GM04504 (cell line): Measurements from ENCODE around the gene LRFN4.

ENCODE experiments used
- DNase-seq: peaks from one replicate; pipeline ENCODE4 v3.0.0-alpha.2; 2012; ENCODE audit warnings: low read depth

Gene LRFN4

DNA sequence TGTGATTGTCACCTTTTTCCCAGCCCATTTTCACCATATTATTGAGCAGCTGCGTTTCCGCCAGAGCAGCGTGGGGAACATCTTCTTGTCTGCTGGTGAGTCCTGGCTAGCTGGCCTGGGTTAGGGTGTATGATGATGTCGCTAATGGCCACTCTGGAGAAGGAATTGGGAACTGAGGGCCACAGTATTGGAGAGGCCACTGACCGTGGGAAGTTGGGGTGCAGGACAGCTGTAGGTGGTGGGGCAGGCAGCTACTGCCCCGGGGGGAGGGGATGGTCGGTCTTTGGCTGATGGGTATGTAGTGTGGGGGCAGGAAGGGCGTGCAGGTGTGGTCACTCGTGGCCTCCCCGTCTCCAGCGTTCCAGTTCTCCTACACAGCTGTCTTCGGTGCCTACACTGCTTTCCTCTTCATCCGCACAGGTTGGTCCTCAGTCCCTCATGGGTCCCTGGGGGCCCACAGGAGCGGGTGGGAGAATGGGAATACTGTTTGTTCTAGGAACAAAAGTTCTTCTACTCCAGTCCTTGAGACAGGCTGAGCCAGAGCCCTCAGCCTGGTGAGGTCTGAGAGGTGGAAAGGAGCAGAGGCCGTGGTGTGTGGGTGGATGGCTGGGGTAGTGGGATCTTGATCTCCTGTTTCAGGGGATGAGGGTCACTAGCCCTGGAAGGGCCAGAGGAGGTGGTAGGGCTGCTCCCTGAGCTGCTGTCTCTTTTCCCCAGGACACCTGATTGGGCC, 11.6 kb upstream of the LRFN4 start:
- no peak for DNase-seq

DNA sequence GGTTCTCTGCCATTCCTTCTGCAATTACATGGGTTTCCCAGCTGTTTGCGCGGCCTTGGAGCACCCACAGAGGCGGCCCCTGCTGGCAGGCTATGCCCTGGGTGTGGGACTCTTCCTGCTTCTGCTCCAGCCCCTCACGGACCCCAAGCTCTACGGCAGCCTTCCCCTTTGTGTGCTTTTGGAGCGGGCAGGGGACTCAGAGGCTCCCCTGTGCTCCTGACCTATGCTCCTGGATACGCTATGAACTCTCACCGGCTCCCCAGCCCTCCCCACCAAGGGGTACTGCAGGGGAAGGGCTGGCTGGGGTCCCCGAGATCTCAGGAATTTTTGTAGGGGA, 11.0 kb upstream of the LRFN4 start:
- DNase-seq = no peak

DNA sequence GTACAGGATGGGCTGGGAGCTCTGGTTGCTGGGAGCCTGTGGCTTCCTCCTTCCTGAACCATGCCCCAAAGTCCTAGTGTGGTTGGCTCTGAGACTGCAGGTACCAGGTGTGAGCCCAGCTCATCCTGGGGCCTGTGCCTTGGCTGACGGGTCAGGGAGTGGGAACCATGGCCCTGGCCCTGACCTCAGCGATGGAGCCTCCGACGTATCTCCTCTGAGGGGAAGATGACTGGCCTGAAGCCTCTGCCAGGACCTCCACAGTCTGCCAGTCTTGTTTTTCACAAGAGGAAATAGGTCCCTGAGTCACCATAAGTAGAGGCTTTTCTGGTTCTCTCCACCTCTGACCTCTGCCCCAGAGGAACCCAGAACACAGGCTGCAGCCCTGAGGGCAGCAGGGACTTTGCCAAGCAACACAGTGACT, 10.2 kb upstream of the LRFN4 start:
- no peak for DNase-seq

DNA sequence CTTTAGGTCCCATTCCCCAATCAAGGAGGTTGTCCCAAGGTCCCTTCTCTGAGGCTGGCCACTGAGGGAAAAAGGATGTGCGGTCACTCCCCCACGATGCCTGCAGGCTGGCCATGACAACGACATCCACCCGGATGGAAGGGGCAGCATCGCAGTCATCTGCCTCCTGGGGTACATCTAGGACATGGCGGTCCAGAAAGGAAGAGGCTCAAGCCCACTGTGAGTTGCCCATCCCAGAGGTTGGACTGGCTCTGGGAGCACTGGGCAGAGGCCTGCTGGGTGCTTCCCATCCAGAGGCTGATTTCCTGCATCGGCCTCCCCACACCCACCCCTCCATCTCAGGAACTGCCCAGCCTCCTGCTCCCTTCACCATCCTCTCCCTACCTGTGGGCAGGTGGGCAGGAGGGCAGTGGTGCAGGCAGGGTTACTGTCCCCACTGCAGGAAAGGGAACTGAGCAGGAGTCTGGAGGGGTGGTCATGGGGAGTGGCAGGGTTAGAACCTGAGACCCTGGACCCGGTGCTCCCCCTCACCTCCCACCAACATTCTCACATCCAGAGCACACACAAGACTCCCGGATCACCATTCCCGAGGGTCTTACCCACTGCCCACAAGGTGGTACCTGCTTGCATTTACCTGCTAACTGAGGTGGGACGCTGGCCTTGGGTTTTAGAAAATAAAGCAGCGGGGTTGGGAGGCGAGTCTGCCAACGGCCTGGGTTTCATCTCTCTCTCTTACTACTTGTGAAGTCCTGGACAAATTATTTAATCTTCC, 9.2 kb upstream of the LRFN4 start:
- no peak for DNase-seq

DNA sequence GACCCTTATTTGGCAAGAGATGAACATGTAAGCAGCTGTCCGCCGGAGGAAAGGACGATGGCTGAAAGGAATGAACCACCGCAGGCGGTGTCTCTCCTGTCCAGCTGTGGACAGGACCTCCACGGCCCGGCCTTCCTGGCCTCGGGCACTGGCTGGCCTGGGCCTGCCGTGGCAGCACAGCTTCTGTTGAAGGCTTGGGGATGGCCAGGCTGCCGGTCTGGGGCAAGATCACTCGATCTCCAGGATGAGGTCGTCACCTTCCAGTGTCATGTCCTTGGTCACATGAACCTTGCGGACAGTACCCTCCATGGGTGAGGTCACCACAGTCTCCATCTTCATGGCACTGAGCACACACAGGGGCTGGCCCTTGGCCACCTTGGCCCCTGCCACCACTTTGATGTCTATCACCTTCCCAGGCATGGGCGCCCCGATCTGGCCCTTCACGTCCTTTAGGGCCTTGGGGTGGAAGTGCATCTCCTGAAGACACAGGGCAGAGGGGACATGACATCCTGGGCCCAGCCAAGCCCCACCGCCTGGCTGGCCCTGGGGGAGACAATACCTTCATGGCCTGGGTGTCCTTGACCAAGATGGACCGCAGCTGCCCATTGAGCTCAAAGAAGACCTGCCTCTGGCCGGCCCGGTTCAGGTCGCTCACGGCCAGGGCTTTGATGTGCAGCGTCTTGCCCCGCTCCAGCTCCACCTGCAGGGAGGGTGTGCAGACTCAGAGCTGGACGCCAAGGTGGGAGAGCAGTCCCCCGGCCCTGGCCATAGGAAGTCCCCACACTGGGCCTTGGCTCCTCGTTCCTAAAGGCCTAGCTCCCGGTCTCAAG, 8.0 kb upstream of the LRFN4 start:
- no peak for DNase-seq

DNA sequence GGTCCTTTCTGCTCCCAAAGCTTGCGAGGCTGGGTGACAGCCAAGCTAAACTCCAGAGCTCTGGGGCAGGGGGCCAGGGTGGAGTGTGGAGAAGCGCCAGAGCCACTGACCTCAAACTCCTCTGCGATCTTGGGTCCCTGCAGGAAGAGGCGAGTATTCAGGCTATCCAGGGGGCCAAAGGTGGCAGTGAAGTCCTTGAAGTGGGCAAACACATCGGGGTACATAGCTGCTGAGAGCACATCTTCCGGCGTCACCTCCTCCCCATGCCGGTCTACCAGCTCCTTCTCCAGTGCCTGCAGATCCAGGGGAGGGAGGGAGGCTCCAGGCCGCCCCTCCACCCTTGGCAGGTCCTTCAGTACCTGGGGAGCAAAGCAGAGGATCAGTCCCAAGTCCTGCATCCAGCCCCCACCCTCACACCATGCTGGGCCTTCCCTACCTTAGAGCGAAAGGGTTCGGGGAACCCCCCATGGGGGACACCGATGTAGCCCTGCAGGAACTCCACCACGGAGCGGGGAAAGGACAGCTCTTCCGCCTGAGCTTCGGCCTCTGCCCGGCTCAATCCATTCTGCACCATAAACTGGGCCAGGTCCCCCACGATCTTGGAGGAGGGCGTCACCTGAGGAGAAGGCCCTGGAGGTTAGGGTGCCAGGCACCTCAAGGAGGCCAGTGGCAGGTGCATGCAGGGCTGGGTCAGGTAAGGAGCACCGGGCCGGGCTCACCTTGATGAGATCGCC, 7.2 kb upstream of the LRFN4 start:
- DNase-seq = no peak

DNA sequence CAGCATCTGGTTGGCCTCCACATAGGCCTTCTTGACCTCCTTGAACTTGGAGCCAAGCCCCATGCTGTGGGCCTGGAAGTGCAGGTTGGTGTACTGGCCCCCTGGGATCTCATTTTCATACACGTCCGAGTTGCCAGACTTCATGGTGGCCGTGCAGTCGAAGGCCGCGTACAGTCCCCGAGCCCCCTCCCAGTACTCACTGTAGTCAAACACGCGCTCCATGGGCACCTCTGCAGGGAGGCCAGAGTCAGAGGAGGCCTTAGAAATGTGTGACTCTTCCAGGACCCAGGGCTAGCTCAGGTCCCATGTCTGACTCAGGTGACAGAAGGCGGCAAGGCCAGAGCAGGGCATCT, 6.7 kb upstream of the LRFN4 start:
- DNase-seq = no peak

DNA sequence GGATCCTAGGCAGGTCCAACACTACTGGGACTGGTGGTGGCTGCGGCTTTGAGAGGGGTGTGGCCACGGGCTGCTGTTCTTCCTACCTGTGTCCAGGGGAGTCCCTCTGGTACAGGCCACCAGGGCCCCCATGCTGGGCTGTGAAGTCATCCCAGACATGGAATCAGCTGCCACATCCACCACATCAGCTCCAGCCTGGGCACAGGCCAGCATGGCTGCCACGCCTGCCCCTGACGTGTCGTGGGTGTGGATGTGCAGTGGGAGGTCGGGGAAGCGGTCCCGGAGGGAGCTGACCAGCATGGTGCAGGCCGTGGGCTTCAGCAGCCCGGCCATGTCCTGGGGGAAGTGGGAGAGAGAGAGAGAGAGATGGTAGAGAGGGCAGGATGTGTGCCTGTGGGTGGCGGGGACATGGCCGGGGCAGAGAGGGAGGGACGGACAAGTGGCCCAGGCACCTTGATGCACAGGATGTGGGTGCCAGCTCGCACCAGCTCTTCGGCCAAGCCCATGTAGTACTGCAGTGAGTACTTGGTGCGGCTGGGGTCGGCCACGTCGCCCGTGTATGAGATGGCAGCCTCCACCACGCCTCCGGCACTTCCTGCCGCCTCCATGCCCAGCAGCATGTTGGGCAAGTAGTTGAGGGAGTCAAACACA, 6.2 kb upstream of the LRFN4 start:
- DNase-seq = no peak

DNA sequence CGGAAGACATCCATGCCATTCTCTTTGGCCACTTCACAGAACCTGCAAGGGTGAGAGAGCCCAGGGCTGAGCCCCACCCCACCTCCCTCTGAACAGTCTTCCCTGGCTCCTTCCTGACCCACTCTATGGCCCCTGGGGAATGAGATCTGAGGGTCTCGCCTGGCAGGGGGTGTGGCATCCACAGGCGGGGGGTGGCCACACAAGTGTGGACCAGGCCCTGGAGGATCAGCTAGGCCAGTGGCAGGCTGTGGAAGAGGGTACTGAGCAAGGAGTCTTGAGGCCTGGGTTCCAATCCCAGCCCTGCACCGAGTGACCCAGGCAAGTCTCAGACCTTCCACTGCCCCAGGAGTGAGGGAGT, 5.6 kb upstream of the LRFN4 start:
- DNase-seq = no peak

DNA sequence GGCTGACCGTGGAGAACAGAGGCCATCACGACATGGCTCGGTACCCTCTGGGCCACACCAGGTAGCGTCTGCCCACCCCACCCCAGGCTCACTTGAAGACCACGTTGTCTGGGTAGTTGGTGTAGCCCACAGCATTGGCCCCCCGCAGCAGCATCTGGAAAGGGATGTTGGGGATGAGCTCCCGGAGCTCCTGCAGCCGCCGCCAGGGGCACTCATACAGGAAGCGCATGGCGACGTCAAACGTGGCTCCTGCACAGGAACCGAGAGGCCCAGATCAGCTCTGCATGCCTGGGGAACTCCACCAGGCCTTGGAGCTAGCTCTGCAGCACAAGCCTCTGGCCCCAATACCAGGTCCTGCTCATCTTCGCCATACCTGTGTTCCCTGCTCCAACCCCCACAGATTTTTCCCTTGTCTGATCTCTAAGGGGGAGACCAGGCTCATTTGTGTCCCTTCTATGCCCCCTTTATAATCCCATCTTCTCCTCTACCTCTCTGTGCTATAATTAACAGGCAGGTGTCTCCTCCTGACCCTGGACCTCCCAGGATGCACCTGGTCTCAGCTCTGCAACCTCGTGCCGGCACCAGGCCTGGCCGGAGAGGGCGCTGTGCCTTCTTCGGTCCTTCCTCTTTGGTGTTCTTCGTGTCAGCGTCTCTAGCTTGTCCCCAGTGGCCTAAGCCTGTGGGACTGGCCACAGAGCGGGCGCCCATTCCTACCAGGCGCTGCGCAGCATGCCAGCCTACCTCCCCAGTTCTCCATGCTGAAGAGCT, 5.0 kb upstream of the LRFN4 start:
- no peak for DNase-seq

DNA sequence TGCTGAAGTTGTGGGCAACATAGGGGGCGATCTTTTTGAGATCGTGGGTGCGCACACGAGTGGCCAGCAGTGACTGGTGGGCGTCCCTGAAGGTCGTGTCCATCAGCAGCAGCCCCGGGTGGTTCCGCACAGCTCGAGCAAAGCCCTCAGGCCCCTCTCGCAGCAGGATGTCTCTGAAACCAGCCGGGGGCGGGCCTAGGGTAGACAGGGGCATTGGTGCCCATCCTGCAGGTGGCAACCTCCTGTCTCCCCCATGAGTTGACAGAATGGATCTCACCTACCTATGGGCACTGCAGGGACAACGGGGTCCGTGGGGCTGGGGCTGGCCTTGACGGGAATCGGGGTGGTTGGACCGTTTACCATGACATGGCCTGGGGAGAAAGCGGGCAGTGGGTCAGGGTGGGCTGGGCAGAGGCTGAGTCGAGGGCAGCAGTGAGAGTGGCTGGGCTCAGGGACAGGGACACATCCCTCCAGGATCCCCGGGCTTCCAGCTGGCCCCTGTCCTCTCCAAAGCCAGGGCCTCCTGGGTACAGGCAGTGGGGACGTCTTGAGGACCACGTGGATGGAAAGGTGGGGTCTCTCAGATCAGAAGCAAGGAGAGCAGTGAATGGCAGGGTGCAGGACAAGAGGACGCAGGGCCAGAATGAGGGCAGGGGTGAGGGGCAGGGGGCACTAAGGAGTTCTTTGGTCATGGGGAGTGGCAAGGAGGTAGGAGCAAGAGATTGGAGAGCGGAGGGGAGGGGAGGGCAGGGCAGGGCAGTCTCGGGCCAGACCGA, 4.2 kb upstream of the LRFN4 start:
- no peak for DNase-seq

DNA sequence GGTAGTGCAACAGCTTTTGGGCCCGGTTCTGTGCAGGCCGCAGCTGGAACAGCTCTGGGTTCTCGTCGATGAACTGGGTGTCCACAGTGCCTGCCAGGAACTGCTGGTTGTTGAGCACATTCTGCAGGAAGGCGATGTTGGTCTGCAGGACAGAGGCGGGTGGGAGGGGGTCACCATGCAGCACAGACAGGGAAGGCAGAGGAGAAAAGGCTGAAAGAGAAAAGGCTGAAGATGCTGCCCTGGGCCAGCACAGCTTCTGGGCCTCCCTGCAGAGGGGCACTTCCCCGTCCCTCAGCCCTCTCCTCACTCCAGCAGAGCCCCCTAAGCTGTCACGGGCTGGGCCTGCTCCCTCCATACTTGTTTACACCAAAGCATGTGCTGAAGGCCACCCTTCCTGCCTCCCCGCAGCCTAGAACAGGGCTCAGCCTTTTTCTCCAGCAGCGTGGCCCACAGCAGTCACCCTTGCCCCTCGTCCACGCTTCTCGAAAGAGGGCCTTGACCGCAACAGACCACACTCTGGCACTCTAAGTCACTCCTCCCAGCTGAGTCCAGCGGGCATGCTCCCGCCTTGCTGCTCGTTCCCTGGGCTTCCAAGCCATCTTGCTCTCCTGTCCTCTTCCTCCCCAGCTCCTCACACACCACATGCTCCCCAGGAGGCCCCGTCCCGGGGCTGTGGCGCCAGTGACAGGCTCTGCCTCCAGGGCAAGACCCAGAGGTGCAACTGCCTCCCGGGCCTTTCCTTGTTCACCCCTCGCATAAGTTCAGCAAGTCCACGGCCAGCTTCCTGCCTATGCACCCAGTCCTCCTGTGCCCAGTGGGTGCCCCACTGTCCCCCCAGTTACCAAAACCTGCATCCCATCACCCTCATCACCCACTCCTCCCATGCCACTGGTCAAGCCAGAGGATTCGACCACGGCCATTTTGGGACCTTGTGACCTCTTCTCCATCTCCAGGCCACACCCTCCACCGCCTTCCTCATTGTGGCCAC, 3.3 kb upstream of the LRFN4 start:
- no peak for DNase-seq

DNA sequence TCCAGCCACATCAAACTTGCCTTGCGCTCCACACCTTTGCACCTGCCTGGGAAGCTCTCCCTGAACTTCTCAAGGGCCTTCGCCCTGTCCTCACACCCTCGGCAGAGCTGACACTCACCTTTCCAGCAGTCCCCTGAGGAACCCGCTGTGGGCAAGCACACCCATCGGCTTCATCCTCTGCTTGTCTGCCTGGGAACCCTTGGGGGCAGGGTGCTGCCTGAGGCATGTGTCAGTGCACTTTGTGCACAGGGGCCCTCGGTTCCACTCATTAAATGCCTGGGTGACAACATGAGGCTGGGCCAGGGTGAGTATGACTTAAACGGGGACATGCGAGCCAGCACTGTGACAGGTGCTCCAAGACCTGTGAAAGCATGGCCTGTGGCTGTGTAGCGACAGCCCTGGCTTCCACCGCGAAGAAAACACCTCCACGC, 2.6 kb upstream of the LRFN4 start:
- DNase-seq = no peak

DNA sequence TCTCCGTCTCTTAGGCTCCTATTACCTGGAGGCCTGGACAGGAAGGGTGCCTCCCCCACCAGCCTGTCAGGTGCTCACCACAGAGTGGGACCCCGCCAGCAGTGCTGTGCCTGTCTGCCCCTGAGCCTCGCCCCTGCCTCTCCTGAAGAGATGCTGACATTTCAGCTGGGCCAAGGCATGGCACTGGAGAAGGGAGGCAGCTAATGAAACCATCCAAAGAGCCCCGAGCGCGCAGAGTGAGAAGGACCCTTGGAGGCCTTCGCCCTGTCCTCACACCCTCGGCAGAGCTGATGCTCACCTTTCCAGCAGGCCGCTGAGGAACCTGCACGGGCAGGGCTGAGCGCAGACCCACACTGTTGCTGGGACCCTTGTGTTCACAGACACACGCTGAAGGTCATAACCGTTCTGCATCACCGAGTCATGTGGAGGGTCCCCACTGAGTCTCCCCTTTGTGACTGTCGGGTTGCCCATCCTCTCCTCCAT, 2.1 kb upstream of the LRFN4 start:
- DNase-seq = no peak

DNA sequence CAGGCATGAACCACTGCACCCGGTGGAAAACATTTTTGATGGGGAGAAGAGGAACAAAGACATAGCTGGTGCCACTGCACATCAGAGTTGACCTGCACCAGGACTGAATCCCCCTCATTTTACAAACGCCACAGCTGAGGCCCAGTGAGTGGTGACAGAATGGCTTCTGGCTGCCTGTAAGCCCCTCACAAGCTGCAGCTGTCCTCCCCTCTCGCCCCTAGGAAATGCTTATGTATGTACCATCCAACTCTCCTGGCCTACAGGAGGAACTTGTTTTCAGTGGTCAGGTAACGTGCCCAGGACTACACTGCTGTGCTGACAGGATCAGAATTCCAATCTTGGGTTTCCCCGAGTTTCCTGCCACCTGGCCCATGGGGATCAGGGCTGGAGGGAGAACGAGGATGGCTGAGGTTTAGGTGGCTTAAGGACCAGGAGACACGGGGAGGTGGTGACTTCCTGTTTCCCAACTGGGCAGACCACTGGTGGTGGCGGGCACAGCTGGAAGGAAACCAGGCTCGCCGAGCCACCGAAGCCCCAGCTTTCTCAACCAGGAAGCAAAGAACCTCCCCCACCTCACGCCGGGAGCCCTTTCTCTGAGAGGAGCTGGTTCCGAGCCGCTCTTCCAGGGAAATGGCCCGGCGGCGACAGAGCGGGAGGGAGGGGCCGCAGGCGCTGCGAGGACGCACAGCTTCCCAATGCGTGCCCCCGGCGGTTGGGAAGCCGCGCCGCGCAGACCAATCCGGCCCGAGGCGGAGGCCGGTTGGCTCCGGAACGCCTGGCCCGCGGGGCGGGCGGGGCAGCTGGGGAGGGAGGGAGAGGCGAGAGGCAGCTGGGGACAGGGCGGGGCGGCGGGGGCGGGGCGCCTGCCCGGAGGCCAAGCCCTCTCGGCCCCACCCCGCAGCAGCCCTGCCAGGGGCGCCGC, 1.0 kb upstream of the LRFN4 start:
- peak; percentile 87 for DNase-seq

DNA sequence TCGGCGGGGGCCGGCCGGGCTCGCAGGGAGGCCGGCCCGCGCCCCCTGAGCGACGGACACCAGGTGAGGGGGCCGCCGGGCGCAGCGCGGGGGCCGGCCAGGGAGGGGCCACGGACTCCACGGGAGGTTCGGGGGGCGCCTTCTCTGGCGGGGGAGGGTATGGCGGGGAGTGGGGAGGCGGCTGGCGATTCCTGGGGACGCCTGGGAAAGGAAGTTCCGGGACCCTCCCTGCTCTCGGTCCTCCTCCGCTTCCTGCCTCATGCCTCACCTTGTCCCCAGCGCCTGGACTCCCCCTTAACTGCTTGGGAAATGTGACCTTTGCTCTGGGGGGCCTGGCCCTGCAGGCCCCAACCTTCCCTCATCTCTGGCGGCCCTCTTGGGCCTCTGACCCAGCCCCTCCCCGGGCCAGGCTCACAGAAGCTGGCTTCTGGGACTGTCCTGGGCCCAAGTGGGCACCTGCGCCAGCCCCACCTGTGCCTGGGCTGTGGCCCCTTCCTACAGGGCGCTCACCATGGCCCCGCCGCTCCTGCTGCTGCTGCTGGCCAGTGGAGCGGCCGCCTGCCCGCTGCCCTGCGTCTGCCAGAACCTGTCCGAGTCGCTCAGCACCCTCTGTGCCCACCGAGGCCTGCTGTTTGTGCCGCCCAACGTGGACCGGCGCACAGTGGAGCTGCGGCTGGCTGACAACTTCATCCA, 516 bp downstream of the LRFN4 start:
- DNase-seq = no peak

DNA sequence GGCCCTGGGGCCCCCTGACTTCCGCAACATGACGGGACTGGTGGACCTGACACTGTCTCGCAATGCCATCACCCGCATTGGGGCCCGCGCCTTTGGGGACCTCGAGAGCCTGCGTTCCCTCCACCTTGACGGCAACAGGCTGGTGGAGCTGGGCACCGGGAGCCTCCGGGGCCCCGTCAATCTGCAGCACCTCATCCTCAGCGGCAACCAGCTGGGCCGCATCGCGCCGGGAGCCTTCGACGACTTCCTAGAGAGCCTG, 992 bp downstream of the LRFN4 start:
- no peak for DNase-seq
